ENCODE measurements around the gene IL1RAPL2. TPM values are rescaled to one million over a fixed set of nuclear protein-coding genes. Genes with fewer than 3 reads are reported as not detected.

Gene IL1RAPL2
- total and polyA plus RNA-seq, 2 donors (not counting 1 experiment from before 2014, with no cell fraction given), result not detected

DNA sequence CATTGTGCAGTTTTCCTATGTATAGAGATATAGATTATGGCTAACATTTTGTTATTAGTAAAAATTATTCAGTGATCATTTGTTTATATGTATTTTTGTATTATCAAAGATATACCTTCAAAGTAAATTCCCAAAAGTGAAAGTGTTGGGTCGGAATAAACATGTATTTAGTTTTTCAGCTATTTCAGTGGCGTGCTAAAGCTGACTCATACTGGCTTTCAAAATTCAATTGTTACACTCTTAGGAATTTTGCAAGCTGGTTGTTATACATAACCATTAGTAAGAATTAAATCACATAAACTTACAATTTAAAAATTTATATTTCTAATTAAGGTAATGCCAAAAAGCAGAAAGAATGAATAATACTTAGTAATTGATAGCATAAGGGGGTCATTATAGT lies 968.0 kb downstream of the IL1RAPL2 start:
- intact Hi-C loops (cut with micrococcal nuclease), result no loop called here
- DNase-seq (no peak), ATAC-seq (ENCODE audit: low read depth) (no peak)
- ChIA-PET POLR2A (no interaction called here), CTCF (no interaction called here)
- WGBS (ENCODE audit: insufficient coverage), result no CpG with 5 or more reads among the region's 2 CpGs
- H3K27ac Mint-ChIP-seq, result no peak overlapping the region
- Histone ChIP-seq H3K4me1 (ENCODE audit: control insufficient read depth in 2 of 2, insufficient read depth in 2 of 2, low read length in 2 of 2) (no peaks in the 10 kb centered on the region), H2AFZ (ENCODE audit: insufficient read depth, low read depth, low read length, poor library complexity, severe bottlenecking) (no peak overlapping the region), H3K79me2 (ENCODE audit: control insufficient read depth, insufficient read depth, low read length) (no peaks in the 10 kb centered on the region), H3K27ac (ENCODE audit: low read length in 2 of 2) (no peak overlapping the region), H3K9me3 (ENCODE audit: control extremely low read depth in 1 of 3, control insufficient read depth in 2 of 3, insufficient read depth in 1 of 3, low read length in 2 of 3) (no peaks in the 10 kb centered on the region), H3K9ac (ENCODE audit: low read length) (no peak overlapping the region), H3K27me3 (replicated peaks in 1 of 4; ENCODE audit: control extremely low read depth in 1 of 4, control insufficient read depth in 3 of 4, insufficient read depth in 4 of 4, low read length in 3 of 4) (no peaks in the 10 kb centered on the region), H3K4me3 (ENCODE audit: control extremely low read depth in 1 of 5, extremely low read depth in 1 of 5, insufficient read depth in 1 of 5, low read depth in 2 of 5, low read length in 4 of 5) (no peak overlapping the region), H3K4me2 (replicated peaks; ENCODE audit: low read depth, low read length, poor library complexity, severe bottlenecking) (no peak overlapping the region), H4K20me1 (ENCODE audit: control insufficient read depth, insufficient read depth, low read length, poor library complexity, severe bottlenecking) (no peaks in the 10 kb centered on the region), H3K36me3 (replicated peaks in 1 of 2; ENCODE audit: control extremely low read depth in 1 of 2, control insufficient read depth in 1 of 2, extremely low read depth in 1 of 2, insufficient read depth in 2 of 2, low read length in 1 of 2) (no peaks in the 10 kb centered on the region)
- no peaks in the 10 kb centered on the region for H3K4me1 Mint-ChIP-seq
- no peak overlapping the region for H3K4me3 Mint-ChIP-seq
- H3K9me3 Mint-ChIP-seq (ENCODE audit: insufficient read depth), result no peaks in the 10 kb centered on the region
- TF ChIP-seq, protein P1, sequence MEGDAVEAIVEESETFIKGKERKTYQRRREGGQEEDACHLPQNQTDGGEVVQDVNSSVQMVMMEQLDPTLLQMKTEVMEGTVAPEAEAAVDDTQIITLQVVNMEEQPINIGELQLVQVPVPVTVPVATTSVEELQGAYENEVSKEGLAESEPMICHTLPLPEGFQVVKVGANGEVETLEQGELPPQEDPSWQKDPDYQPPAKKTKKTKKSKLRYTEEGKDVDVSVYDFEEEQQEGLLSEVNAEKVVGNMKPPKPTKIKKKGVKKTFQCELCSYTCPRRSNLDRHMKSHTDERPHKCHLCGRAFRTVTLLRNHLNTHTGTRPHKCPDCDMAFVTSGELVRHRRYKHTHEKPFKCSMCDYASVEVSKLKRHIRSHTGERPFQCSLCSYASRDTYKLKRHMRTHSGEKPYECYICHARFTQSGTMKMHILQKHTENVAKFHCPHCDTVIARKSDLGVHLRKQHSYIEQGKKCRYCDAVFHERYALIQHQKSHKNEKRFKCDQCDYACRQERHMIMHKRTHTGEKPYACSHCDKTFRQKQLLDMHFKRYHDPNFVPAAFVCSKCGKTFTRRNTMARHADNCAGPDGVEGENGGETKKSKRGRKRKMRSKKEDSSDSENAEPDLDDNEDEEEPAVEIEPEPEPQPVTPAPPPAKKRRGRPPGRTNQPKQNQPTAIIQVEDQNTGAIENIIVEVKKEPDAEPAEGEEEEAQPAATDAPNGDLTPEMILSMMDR (IDR thresholded peaks at IDR 0.05), result no peak
- TF ChIP-seq EZH2 (IDR thresholded peaks at IDR 0.05; ENCODE audit: borderline replicate concordance, insufficient read depth, low read depth, low read length, poor library complexity, severe bottlenecking), result no peak
- H3K27me3 Mint-ChIP-seq, result no peaks in the 10 kb centered on the region

DNA sequence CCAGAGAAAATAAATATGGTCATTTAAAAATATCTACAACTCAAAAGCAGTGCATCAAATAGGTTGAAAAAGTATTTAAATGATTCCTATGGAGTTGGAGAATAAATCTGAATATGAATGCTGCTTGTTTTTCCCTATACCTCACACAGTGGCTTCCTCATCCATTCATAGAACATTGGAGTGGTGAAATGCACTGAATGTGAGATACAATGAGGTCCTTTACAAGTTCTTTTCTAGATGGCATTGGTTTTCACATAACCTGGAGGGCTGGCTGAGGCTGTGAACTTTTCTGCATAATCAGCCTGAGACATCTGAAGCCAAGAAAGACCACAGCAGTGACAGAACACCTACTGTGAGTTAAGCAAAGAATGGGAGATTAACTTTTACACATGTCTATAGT lies 977.3 kb downstream of the IL1RAPL2 start:
- Histone ChIP-seq H3K27ac (ENCODE audit: low read length in 2 of 2) (no peak overlapping the region), H3K36me3 (replicated peaks in 1 of 2; ENCODE audit: control extremely low read depth in 1 of 2, control insufficient read depth in 1 of 2, extremely low read depth in 1 of 2, insufficient read depth in 2 of 2, low read length in 1 of 2) (no peaks in the 10 kb centered on the region), H3K4me3 (ENCODE audit: control extremely low read depth in 1 of 5, extremely low read depth in 1 of 5, insufficient read depth in 1 of 5, low read depth in 2 of 5, low read length in 4 of 5) (no peak overlapping the region), H3K79me2 (ENCODE audit: control insufficient read depth, insufficient read depth, low read length) (no peaks in the 10 kb centered on the region), H3K9me3 (ENCODE audit: control extremely low read depth in 1 of 3, control insufficient read depth in 2 of 3, insufficient read depth in 1 of 3, low read length in 2 of 3) (no peaks in the 10 kb centered on the region), H3K4me2 (replicated peaks; ENCODE audit: low read depth, low read length, poor library complexity, severe bottlenecking) (no peak overlapping the region), H3K9ac (ENCODE audit: low read length) (no peak overlapping the region), H3K4me1 (ENCODE audit: control insufficient read depth in 2 of 2, insufficient read depth in 2 of 2, low read length in 2 of 2) (no peaks in the 10 kb centered on the region), H3K27me3 (replicated peaks in 1 of 4; ENCODE audit: control extremely low read depth in 1 of 4, control insufficient read depth in 3 of 4, insufficient read depth in 4 of 4, low read length in 3 of 4) (no peaks in the 10 kb centered on the region), H4K20me1 (ENCODE audit: control insufficient read depth, insufficient read depth, low read length, poor library complexity, severe bottlenecking) (no peaks in the 10 kb centered on the region), H2AFZ (ENCODE audit: insufficient read depth, low read depth, low read length, poor library complexity, severe bottlenecking) (no peak overlapping the region)
- no peak overlapping the region for H3K27ac Mint-ChIP-seq
- DNase-seq (no peak), ATAC-seq (ENCODE audit: low read depth) (no peak)
- no peak overlapping the region for H3K4me3 Mint-ChIP-seq
- ChIA-PET POLR2A (no interaction called here), CTCF (no interaction called here)
- no peaks in the 10 kb centered on the region for H3K4me1 Mint-ChIP-seq
- no peaks in the 10 kb centered on the region for H3K27me3 Mint-ChIP-seq
- H3K9me3 Mint-ChIP-seq (ENCODE audit: insufficient read depth), result peaks cover 2% of the 10 kb centered on the region
- TF ChIP-seq, protein P1 (IDR thresholded peaks at IDR 0.05), result no peak
- no peak for TF ChIP-seq EZH2 (IDR thresholded peaks at IDR 0.05; ENCODE audit: borderline replicate concordance, insufficient read depth, low read depth, low read length, poor library complexity, severe bottlenecking)
- intact Hi-C loops (cut with micrococcal nuclease), result no loop called here

All from B cell (primary cell).